IgD-negative memory B cell (primary cell): Measurements from ENCODE around the gene OPTC. TPM values are rescaled to one million over a fixed set of nuclear protein-coding genes. Genes with fewer than 3 reads are reported as not detected.
"Not testable (repeated sequence)": the region's sequence is repeated elsewhere in the genome, so short reads cannot be mapped to it uniquely, and the experiment has no call there.

Source experiments
- H3K27ac Mint-ChIP-seq, 3 donors: one replicate each; pipeline ENCODE4 v1.8.0; 2020 to 2022; ENCODE audit warnings: mild to moderate bottlenecking in 3 of 3, mixed read lengths in 3 of 3, moderate library complexity in 1 of 3
- H3K27me3 Mint-ChIP-seq: one replicate; pipeline ENCODE4 v1.8.0; 2021; ENCODE audit warnings: mixed read lengths
- H3K36me3 Mint-ChIP-seq: one replicate; pipeline ENCODE4 v1.8.0; 2020; ENCODE audit warnings: mild to moderate bottlenecking, mixed read lengths
- H3K4me1 Mint-ChIP-seq, 3 donors: one replicate each; pipeline ENCODE4 v1.8.0; 2020 to 2022; ENCODE audit warnings: mixed read lengths in 3 of 3, mild to moderate bottlenecking in 1 of 3
- H3K4me3 Mint-ChIP-seq, 4 donors: one replicate each; pipeline ENCODE4 v1.8.0; 2020 to 2022; ENCODE audit warnings: mild to moderate bottlenecking in 4 of 4, mixed read lengths in 4 of 4, moderate library complexity in 3 of 4
- H3K9me3 Mint-ChIP-seq, 3 donors: one replicate each; pipeline ENCODE4 v1.8.0; 2020 to 2021; ENCODE audit warnings: mixed read lengths in 3 of 3, mild to moderate bottlenecking in 1 of 3
- polyA plus RNA-seq: library from polyadenylated mRNA; unstranded; fragments of 300-500 nt; fragmentation: Illumina TruSeq; gene quantifications from one replicate; pipeline ENCODE4 v1.2.3, GENCODE V29; 2021

OPTC gene
- polyA plus RNA-seq, 1 donor from 2014 or later, result not detected

DNA sequence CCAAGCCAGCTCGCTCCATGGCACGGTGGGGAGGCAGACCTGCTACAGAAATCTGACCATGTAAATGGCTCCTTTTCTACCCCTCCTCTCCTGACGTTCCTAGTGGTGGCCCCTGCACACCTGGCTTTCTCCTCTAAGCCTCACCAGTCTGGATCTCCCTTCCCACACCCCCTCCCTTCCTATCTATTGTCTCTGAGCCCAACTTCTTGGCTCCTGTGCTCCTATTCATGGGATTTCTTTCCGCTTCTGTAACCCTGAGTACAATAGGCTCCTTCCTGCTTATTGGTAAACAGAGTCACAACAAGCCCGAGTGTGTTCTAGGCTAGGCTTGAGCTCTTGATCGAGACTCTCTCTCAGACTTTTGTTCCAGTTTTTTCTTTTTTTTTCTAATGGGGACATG, 17.6 kb downstream of the OPTC start:
- H3K9me3 Mint-ChIP-seq, result no peaks in the 10 kb centered on the region
- H3K4me1 Mint-ChIP-seq, result peaks cover 0 to 8% (median 5%) of the 10 kb centered on the region in 3 donors

DNA sequence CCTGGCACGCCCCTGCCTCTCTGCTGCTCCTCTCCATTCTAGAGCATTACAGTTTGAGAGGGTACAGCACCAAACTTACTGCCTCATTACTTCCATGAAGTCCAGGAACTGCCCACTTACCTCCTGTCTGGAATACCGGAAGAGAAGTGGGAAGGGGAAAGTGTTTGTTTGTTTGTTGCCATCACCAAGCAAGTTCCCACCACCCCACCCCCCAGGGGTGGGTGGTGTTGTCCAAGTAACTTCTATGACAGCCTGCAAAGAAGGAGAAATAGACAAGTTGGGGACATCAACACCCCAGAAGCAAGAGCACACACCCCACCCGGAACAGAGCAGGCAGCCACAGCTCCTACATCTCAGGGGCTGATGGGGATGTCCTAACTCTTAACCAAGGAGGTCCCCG, 18.0 kb downstream of the OPTC start:
- Mint-ChIP-seq H3K27me3 (peaks cover 2% of the 10 kb centered on the region), H3K27ac (no peak overlapping the region), H3K9me3 (no peaks in the 10 kb centered on the region), H3K36me3 (peaks cover 2% of the 10 kb centered on the region), H3K4me1 (peaks cover 0 to 8% (median 5%) of the 10 kb centered on the region in 3 donors), H3K4me3 (peak overlapping the region in 1 of 4 donors; percentile 41)

More for the DNA sequence above, 17.6 kb downstream of the OPTC start:
- H3K36me3 Mint-ChIP-seq, result peaks cover 2% of the 10 kb centered on the region
- H3K27me3 Mint-ChIP-seq, result peaks cover 2% of the 10 kb centered on the region
- H3K27ac Mint-ChIP-seq, result no peak overlapping the region
- H3K4me3 Mint-ChIP-seq, result no peak overlapping the region

DNA sequence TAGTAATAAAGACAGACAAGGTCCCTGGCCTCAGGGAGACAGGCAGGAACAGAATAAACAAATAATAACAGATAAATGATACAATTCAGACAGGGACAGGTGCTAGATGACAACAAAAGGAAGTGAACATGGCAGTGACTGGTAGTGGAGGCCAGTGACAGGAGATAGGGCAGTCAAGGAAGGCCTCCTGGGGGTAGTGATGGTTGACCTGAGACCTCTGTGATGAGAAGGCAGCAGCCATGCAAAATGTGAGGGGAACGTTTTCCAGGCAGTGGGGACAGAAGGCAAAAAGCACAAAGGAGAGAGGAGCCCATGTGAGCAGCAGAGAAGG, 18.5 kb downstream of the OPTC start:
- Mint-ChIP-seq H3K9me3 (no peaks in the 10 kb centered on the region), H3K27me3 (peaks cover 2% of the 10 kb centered on the region), H3K27ac (peak overlapping the region in 1 of 3 donors; percentile 87), H3K36me3 (peaks cover 2% of the 10 kb centered on the region), H3K4me3 (peak overlapping the region in 1 of 4 donors; percentile 41), H3K4me1 (peaks cover 0 to 8% (median 5%) of the 10 kb centered on the region in 3 donors)

DNA sequence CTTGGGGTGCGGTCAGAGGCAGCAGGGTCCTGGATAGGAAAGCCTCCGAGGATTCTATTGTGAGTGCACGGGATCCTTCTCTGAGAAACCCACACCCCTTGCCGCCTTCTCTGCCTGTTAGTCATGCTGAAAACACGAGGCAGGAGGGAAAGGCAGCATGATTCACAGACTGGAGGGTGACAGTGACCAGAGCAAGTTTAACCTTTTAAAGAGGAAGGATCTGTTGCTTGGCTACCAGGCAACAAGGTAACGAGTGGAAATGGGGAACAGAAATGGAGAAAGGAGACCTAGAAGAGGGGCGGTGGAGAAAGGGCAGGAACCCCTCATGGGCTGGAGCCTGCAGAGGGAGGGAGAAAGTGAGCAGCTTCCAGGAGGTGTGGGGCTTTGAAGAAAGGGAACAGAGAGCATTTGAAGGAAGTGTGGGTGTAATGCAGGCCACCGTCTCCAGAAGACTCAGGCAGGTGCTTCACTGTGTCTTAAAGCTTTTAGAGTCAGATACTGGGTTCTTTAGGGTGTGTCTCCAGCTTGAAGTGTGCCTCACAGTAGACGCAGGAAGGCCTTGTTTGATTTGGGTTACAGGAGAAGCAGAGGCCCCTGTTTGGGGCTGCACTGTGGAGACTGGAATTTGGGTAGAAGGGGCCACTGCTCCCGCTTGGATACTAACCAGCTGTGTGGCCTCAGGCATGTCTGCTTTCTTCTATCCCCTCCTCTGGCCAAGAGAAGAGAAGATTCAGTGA, 19.1 kb downstream of the OPTC start:
- Mint-ChIP-seq H3K27ac (peak overlapping the region in 1 of 3 donors; percentile 87), H3K36me3 (peaks cover 2% of the 10 kb centered on the region), H3K4me3 (no peak overlapping the region), H3K9me3 (no peaks in the 10 kb centered on the region), H3K4me1 (peaks cover 0 to 8% (median 5%) of the 10 kb centered on the region in 3 donors), H3K27me3 (peaks cover 2% of the 10 kb centered on the region)

DNA sequence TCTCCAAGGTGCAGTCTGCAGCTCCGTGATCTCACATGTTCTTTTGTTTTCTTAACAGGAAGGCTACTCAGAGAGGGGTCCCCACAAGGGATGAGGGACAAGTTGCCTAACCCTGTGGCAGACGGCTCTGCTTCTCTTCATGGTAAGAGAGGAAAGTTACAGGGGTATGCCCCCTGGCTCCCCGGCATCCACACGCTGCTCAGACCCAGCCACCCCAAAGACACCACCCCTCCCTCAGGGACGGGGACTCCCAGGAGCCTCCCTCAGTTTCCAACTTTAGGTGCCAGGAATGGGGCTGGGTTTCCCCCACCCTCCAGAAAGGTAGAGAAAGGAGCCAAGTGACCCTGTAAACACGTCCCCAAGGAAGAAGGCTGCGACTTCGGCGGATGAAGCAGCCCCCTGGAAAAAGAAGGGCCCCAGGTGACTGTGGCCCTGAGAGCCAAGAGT, 19.7 kb downstream of the OPTC start:
- Mint-ChIP-seq H3K4me3 (no peak overlapping the region), H3K27ac (peak overlapping the region in 1 of 3 donors; percentile 87), H3K9me3 (no peaks in the 10 kb centered on the region), H3K36me3 (peaks cover 2% of the 10 kb centered on the region), H3K4me1 (peaks cover under 1 to 8% (median 5%) of the 10 kb centered on the region in 3 donors), H3K27me3 (peaks cover 2% of the 10 kb centered on the region)

DNA sequence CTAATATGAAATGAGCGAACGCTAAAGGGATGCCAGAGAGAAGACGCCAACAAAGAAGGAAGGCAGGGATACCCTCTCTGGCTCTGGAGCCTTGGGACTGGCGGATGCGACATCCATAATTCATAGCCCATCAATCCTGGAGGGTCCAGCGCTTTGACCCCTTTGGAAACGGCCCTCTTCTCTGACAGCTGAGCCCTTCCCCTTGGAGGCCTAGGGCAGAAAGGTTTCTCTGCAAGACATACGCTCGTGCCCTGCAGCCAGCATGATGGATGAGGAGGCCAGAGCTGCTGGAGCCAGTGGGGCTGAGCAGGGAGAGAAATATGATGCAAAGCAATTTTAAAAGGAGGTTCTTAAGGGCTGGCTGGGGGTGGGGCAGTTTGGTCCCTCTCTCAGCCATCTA, 22.2 kb downstream of the OPTC start:
- no peaks in the 10 kb centered on the region for H3K36me3 Mint-ChIP-seq
- H3K27ac Mint-ChIP-seq, result no peak overlapping the region
- peaks cover 2% of the 10 kb centered on the region for H3K27me3 Mint-ChIP-seq
- peaks cover 2 to 8% (median 5%) of the 10 kb centered on the region in 3 donors for H3K4me1 Mint-ChIP-seq
- H3K9me3 Mint-ChIP-seq, result no peaks in the 10 kb centered on the region
- no peak overlapping the region for H3K4me3 Mint-ChIP-seq

DNA sequence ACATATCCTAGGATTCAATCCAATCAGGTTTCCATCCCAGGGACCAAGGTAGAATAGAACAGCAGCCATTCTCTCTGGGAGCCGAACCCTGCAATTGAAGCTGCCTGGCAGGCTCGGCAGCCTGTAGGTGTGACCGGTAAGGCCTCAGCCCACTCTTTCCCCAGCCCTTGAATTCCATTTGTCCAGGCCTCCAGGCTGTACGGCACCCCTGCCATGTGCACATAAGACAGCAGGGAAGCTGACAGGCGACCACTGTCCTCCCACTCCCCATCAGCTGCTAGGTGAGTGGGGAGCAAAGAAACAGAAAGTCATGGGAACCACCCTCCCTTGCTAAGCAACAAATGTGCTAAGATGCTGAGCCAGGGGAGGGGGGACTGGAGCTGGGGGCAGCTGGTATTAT, 23.0 kb downstream of the OPTC start:
- Mint-ChIP-seq H3K9me3 (no peaks in the 10 kb centered on the region), H3K27ac (no peak overlapping the region), H3K27me3 (peaks cover 2% of the 10 kb centered on the region), H3K4me1 (peaks cover 2 to 8% (median 5%) of the 10 kb centered on the region in 3 donors), H3K36me3 (no peaks in the 10 kb centered on the region), H3K4me3 (no peak overlapping the region)

DNA sequence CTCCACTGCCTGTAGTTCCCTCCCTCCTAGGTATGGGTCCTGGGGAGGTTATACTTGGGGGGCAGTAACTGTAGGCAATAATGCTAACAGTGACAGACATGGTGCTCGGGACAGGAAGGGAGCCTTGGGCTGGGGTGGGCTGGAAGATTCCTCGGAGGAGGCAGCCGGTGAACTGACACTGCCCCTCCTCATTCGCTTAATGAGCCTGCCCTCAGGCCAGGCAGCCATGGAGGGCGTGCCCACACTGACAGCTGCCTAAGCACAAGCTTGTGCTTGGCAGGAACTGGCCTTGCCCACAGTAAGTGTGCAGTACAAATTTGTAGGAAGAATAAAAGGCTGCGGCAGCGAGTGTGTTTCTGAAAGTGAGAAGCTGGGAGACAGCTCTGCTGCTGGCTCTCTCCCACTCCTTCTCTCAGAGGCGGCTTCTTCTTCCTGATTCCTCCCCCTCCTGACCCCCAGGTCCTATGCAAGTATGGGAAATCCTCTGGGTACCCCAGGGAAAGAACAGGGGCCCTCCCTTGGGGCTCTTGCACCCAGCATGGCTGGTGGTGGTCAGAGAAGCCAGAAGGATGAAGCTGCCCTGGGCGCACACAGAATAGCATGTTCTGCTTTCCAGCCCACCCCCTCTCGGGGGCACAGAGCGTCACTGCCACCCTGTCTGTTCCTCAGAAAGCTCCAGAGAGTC, 23.6 kb downstream of the OPTC start:
- no peak overlapping the region for H3K4me3 Mint-ChIP-seq
- no peaks in the 10 kb centered on the region for H3K36me3 Mint-ChIP-seq
- no peak overlapping the region for H3K27ac Mint-ChIP-seq
- H3K4me1 Mint-ChIP-seq, result peaks cover 2 to 6% (median 5%) of the 10 kb centered on the region in 3 donors
- no peaks in the 10 kb centered on the region for H3K9me3 Mint-ChIP-seq
- H3K27me3 Mint-ChIP-seq, result peaks cover 2% of the 10 kb centered on the region

DNA sequence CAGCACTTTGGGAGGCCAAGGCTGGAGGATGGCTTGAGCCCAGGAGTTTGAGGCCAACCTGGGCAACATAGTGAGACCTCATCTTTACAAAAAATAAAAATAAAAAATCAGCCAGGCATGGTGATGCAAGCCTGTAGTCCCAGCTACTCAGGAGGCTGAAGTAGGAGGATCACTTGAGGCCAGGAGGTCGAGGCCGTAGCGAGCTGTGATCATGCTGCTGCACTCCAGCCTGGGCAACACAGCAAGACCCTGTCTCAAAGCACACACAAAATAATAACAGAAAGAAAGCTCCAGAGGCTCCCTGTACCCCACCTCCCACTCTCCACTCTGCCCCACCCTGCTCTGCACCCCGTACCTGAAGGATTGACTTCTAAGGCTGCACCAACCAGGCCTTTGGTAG, 24.2 kb downstream of the OPTC start:
- not testable (repeated sequence) for H3K9me3 Mint-ChIP-seq, H3K4me3 Mint-ChIP-seq, H3K36me3 Mint-ChIP-seq, H3K4me1 Mint-ChIP-seq, H3K27ac Mint-ChIP-seq, H3K27me3 Mint-ChIP-seq

DNA sequence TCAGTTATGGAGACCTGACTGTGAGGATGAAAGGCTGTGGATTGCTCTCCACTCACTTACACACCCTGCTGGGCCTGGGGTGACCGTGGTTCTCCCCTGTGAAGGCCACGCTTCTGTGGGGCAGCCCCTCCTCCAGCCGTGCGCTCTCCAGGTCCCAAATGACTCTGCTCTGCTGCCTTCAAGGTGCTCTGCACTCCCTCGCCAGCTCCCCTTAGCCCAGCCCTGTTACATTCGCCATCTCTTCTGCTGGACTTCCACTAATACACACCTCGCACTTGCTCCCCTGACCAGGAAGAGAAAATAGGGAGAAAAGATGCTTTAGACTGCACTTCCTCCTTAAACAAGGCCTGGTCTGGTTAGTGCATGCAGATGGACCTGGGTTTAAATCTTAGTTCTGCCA, 24.6 kb downstream of the OPTC start:
- H3K9me3 Mint-ChIP-seq, result no peaks in the 10 kb centered on the region
- no peaks in the 10 kb centered on the region for H3K36me3 Mint-ChIP-seq
- H3K4me3 Mint-ChIP-seq, result no peak overlapping the region
- H3K4me1 Mint-ChIP-seq, result peaks cover 0 to 2% (median 0%) of the 10 kb centered on the region in 3 donors
- peaks cover 2% of the 10 kb centered on the region for H3K27me3 Mint-ChIP-seq
- peak overlapping the region in 1 of 3 donors; percentile 1 for H3K27ac Mint-ChIP-seq

DNA sequence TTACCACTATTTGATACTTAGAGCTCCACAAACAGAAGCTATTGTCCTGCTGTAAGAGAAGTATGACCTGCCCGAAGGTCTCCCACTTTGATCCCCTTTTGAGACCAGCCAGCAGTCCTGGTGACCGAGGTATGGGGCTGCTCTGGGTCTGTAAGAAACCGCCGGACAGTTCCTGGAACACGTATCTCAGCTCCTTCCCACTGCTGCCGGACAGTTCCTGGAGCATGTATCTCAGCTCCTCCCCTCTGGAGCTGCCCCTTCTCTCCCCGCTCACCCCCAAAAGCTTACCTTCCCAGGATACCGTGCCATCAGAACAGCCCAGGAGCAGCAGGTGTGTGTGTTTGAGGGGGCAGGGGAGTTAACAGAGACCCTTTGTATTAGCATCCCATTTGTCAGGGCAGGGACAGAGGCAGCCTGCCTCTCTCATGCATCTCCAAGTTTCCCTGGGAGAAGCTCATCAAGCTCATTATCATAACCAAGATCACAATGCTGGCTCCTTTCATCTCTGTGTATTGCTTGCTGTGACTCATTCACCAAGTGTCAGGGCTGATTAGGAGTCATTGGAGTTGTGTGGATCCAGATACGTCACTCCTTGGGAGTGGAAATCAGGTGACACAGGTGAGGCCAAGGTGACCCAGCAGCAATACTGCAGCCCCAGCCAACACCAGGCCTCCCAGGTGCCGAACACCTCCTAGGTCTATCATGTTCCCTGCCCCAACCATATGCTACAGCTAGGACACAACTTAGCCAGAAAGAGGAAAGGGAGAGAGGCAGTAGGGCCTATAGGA, 25.3 kb downstream of the OPTC start:
- Mint-ChIP-seq H3K27ac (no peak overlapping the region), H3K36me3 (no peaks in the 10 kb centered on the region), H3K4me3 (no peak overlapping the region), H3K4me1 (peaks cover 0 to 2% (median 0%) of the 10 kb centered on the region in 3 donors), H3K27me3 (peaks cover 2% of the 10 kb centered on the region), H3K9me3 (no peaks in the 10 kb centered on the region)

DNA sequence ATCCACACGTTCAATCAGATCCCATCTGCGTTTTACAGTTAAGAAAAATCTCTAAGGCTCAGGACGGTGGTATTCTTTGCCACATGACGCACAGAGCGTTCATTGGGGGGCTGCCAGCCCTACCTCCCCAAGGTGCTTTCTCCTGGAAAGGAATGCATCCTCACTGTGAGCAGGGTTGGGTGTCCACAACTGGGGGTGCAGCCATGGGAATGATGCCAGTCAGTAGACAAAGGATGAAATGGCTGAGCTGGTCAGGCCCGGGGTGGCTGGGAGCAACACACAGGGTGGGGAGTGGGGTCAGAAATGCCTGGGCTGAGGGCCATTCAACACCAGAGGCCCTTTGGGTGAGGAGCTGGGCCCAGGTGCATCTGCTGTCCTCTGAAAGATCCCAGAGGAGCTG, 25.9 kb downstream of the OPTC start:
- H3K4me3 Mint-ChIP-seq, result no peak overlapping the region
- peak overlapping the region in 1 of 3 donors; percentile 59 for H3K27ac Mint-ChIP-seq
- no peaks in the 10 kb centered on the region for H3K36me3 Mint-ChIP-seq
- H3K27me3 Mint-ChIP-seq, result peaks cover 4% of the 10 kb centered on the region
- H3K4me1 Mint-ChIP-seq, result peaks cover 0 to 2% (median 0%) of the 10 kb centered on the region in 3 donors
- H3K9me3 Mint-ChIP-seq, result no peaks in the 10 kb centered on the region

DNA sequence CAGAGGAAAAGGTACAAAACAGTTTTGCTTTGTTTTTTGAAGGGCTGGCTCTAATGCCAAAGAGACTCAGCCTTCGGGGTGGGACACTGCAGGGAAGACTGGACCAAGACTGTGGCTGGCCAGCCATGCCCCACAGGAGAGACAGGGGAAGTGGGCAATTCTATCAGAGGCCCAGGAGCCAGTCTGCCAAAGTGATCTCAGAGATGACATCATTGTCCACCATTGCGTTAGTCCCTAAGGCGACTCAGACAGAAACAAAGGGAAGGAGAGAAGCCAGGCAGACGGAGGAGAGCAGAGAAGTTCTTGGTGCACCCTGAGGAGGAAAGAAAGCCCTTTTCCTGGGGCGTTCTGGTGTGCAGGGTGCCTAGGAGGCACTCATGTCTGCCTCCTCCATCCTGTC, 26.4 kb downstream of the OPTC start:
- H3K9me3 Mint-ChIP-seq, result no peaks in the 10 kb centered on the region
- peaks cover 2% of the 10 kb centered on the region for H3K27me3 Mint-ChIP-seq
- H3K27ac Mint-ChIP-seq, result peak overlapping the region in 1 of 3 donors; percentile 59
- H3K4me1 Mint-ChIP-seq, result peaks cover 0 to 2% (median 0%) of the 10 kb centered on the region in 3 donors
- no peak overlapping the region for H3K4me3 Mint-ChIP-seq
- H3K36me3 Mint-ChIP-seq, result no peaks in the 10 kb centered on the region

DNA sequence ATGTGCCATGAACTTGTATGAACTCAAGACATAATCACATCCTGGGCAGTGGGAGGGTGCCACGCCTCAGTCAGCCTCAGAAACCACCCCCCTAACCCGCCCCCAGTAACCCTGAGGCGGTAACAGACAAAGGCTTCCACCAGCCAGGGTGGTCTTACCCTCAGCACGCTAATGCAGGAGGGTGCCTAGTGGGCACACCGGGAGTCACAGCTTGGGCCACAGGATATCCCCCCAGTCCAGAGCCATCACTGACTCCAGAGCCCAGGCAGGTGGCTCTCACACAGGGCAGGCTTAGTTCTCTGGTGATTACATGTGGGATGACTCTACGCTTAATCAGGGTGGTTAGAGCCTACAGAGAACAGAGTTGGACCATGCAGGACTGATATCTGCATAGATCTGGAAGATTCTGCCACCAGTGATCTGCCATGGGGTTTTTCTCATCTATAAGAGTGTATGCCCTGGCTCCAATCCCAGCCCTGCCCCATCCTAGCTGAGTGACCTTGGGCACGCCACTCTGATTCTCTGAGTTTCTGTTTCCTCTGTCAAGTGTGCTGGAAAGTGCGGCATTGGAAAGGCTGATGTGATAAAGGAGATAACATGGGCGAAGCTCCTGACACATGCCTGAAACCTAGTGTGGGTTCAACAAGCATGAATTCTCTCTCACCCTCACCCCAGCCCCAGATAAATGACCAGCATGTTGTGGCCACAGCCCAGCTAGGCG, 27.3 kb downstream of the OPTC start:
- no peaks in the 10 kb centered on the region for H3K9me3 Mint-ChIP-seq
- H3K27ac Mint-ChIP-seq, result peak overlapping the region in 1 of 3 donors; percentile 71
- peaks cover 2% of the 10 kb centered on the region for H3K27me3 Mint-ChIP-seq
- no peaks in the 10 kb centered on the region for H3K36me3 Mint-ChIP-seq
- H3K4me1 Mint-ChIP-seq, result peaks cover 0 to 2% (median 0%) of the 10 kb centered on the region in 3 donors
- no peak overlapping the region for H3K4me3 Mint-ChIP-seq
